Spleen (tissue), 7 donors: ENCODE data around the gene GRK4.

Experiments
- POLR2A ChIP-seq, 3 donors: fragments of 450-650 bp; IDR thresholded peaks; one replicate each; pipeline ENCODE4 v1.5.1; 2017; ENCODE audit warnings: antibody characterized with exemption in 3 of 3, mild to moderate bottlenecking in 1 of 3
- TF ChIP-seq, protein P1 (sequence below), 11 experiments: fragments of 200-600 bp in 7 of 11; fragments of 450-650 bp in 4 of 11; sonication (generic) in 4 of 11; IDR thresholded peaks in 8 of 11; conservative IDR thresholded peaks in 3 of 11; 1 replicate in 7 of 11; 2 replicates in 4 of 11; pipeline versions ENCODE4 v1.4.0 to v1.8.0; 2016 to 2021; ENCODE audit warnings: antibody characterized with exemption in 11 of 11, inconsistent platforms in 4 of 11, mild to moderate bottlenecking in 1 of 11
- donor health status: DM: no; HTN: no; CAD: no; lungs with moderate emphysema.
- donor health status: DM: no; HTN: no; CAD: no.
- donor health status: DM: no; HTN: no; CAD: no.

DNA sequence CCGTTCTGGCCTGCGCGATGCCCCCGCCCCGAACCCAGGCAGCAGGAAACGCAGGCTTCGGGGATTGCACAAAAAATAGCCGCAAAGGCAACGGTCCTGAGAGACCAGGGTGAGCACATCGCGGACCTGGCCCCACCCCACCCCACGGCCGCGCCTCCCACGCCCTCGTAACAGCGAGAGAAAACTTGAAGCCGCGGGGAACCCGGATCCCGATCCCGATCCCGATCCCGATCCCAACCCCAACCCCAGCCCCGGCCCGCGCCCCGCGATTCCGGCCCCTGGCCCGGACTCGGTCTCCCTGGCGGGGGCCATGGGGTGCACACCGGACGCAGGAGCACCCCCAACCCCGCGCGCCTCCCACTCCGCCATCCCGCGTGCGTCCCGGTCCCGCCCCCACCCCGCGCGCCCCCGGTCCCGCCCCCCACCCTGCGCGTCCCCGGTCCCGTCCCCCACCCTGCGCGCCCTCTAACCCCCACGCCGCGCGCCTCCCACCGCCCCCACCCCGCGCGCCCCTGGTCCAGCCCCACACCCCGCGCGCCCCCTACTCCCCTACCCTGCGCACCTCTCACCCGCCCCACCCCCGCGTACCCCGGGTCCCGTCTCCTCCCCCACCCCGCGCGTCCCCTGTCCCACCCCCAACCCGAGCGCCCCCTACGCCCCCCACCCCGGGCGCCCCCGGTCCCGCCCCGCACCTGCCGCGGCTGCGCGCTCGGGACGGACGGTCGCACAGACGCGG is 29.1 kb upstream of the GRK4 start:
- TF ChIP-seq POLR2A (IDR thresholded peaks at IDR 0.05): no peak
- TF ChIP-seq, protein P1, sequence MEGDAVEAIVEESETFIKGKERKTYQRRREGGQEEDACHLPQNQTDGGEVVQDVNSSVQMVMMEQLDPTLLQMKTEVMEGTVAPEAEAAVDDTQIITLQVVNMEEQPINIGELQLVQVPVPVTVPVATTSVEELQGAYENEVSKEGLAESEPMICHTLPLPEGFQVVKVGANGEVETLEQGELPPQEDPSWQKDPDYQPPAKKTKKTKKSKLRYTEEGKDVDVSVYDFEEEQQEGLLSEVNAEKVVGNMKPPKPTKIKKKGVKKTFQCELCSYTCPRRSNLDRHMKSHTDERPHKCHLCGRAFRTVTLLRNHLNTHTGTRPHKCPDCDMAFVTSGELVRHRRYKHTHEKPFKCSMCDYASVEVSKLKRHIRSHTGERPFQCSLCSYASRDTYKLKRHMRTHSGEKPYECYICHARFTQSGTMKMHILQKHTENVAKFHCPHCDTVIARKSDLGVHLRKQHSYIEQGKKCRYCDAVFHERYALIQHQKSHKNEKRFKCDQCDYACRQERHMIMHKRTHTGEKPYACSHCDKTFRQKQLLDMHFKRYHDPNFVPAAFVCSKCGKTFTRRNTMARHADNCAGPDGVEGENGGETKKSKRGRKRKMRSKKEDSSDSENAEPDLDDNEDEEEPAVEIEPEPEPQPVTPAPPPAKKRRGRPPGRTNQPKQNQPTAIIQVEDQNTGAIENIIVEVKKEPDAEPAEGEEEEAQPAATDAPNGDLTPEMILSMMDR (IDR thresholded peaks at IDR 0.05 in 8 of 11, conservative IDR thresholded peaks at IDR 0.05 in 3 of 11): no peak
